Esophagus muscularis mucosa (tissue), 4 donors: ENCODE measurements around the gene ANGPTL8.

ENCODE experiments used
- EP300 ChIP-seq: sonication (generic); formaldehyde crosslinking; IDR thresholded peaks from one replicate; pipeline ENCODE4 v1.6.1; 2017; ENCODE audit warnings: antibody characterized with exemption
- POLR2A ChIP-seq: fragments of 450-650 bp; IDR thresholded peaks from one replicate; pipeline ENCODE4 v1.6.1; 2017; ENCODE audit warnings: antibody characterized with exemption, moderate library complexity, mild to moderate bottlenecking, low read depth
- POLR2AphosphoS5 ChIP-seq, 2 donors: sonication (generic); formaldehyde crosslinking; IDR thresholded peaks; one replicate each; pipeline ENCODE4 v1.6.1; 2017; ENCODE audit warnings: antibody characterized with exemption in 2 of 2
- TF ChIP-seq, protein P1 (sequence below), 3 experiments: fragments of 200-600 bp in 2 of 3; fragments of 450-650 bp in 1 of 3; sonication (generic) in 2 of 3; IDR thresholded peaks; one replicate each; pipeline ENCODE4 v1.5.1; 2017 to 2019; ENCODE audit warnings: antibody characterized with exemption in 3 of 3, mild to moderate bottlenecking in 2 of 3, moderate library complexity in 1 of 3

- TF ChIP-seq POLR2A (no peak), EP300 (no peak), POLR2AphosphoS5 (IDR thresholded peaks at IDR 0.05) (no peak)
- TF ChIP-seq, protein P1, sequence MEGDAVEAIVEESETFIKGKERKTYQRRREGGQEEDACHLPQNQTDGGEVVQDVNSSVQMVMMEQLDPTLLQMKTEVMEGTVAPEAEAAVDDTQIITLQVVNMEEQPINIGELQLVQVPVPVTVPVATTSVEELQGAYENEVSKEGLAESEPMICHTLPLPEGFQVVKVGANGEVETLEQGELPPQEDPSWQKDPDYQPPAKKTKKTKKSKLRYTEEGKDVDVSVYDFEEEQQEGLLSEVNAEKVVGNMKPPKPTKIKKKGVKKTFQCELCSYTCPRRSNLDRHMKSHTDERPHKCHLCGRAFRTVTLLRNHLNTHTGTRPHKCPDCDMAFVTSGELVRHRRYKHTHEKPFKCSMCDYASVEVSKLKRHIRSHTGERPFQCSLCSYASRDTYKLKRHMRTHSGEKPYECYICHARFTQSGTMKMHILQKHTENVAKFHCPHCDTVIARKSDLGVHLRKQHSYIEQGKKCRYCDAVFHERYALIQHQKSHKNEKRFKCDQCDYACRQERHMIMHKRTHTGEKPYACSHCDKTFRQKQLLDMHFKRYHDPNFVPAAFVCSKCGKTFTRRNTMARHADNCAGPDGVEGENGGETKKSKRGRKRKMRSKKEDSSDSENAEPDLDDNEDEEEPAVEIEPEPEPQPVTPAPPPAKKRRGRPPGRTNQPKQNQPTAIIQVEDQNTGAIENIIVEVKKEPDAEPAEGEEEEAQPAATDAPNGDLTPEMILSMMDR (IDR thresholded peaks at IDR 0.05) = no peak
Observed at GRCh38 chr19:11214387-11214786, 25.0 kb upstream of the ANGPTL8 start.
